ENCODE data around the gene DCST1. TPM values are rescaled to one million over a fixed set of nuclear protein-coding genes. Genes with fewer than 3 reads are reported as not detected.
"Not testable (repeated sequence)": the region's sequence is repeated elsewhere in the genome, so short reads cannot be mapped to it uniquely, and the experiment has no call there.

Gene DCST1
- not detected for total RNA-seq

- Mint-ChIP-seq H3K4me1 (ENCODE audit: low read depth) (no peaks in the 10 kb centered on the region), H3K4me3 (no peak within 1 kb of the TSS), H3K9me3 (no peaks in the 10 kb centered on the region), H3K27me3 (ENCODE audit: low read depth) (peaks cover 2% of the 10 kb centered on the region), H3K36me3 (ENCODE audit: insufficient read depth) (no peaks in the 10 kb centered on the region)
- ATAC-seq (no peak), DNase-seq (no peak)
Observed at GRCh38 chr1:155033524-155033923, at the start of gene DCST1, which contains the start of gene DCST2. Gene DCST1, plus strand, starts transcription at chr1:155033824. Its CDS starts 213 bp downstream, at chr1:155034037. Gene DCST2, minus strand, starts transcription at chr1:155033781. Its CDS starts 80 bp downstream, at chr1:155033701.

- Mint-ChIP-seq H3K36me3 (ENCODE audit: insufficient read depth) (peaks cover 19% of the 10 kb centered on the region), H3K4me1 (ENCODE audit: low read depth) (peaks cover 20% of the 10 kb centered on the region)
- H3K27me3 Mint-ChIP-seq (ENCODE audit: low read depth); ATAC-seq; H3K9me3 Mint-ChIP-seq; H3K4me3 Mint-ChIP-seq; DNase-seq: not testable (repeated sequence)
Observed at GRCh38 chr1:154986736-154987135, 46.9 kb upstream of the DCST1 start.

- ATAC-seq (no peak), DNase-seq (no peak)
- peaks cover 19% of the 10 kb centered on the region for H3K36me3 Mint-ChIP-seq (ENCODE audit: insufficient read depth)
- H3K4me3 Mint-ChIP-seq: no peak overlapping the region
- peaks cover 20% of the 10 kb centered on the region for H3K4me1 Mint-ChIP-seq (ENCODE audit: low read depth)
- no peaks in the 10 kb centered on the region for H3K27me3 Mint-ChIP-seq (ENCODE audit: low read depth)
- H3K9me3 Mint-ChIP-seq: no peaks in the 10 kb centered on the region
Observed at GRCh38 chr1:154987326-154987725, 46.3 kb upstream of the DCST1 start.

GRCh38 chr1:154988058-154988954 is 45.3 kb upstream of the DCST1 start:
- Mint-ChIP-seq H3K4me1 (ENCODE audit: low read depth) (peaks cover 20% of the 10 kb centered on the region), H3K27me3 (ENCODE audit: low read depth) (no peaks in the 10 kb centered on the region), H3K4me3 (no peak overlapping the region), H3K36me3 (ENCODE audit: insufficient read depth) (peaks cover 21% of the 10 kb centered on the region), H3K9me3 (no peaks in the 10 kb centered on the region)
- DNase-seq: no peak
- no peak for ATAC-seq

- Mint-ChIP-seq H3K4me3 (no peak overlapping the region), H3K9me3 (no peaks in the 10 kb centered on the region), H3K27me3 (ENCODE audit: low read depth) (no peaks in the 10 kb centered on the region), H3K36me3 (ENCODE audit: insufficient read depth) (peaks cover 21% of the 10 kb centered on the region), H3K4me1 (ENCODE audit: low read depth) (peaks cover 15% of the 10 kb centered on the region)
- DNase-seq: no peak
- no peak for ATAC-seq
Observed at GRCh38 chr1:154989195-154989860, 44.3 kb upstream of the DCST1 start.

- H3K27me3 Mint-ChIP-seq (ENCODE audit: low read depth): no peaks in the 10 kb centered on the region
- no peaks in the 10 kb centered on the region for H3K9me3 Mint-ChIP-seq
- DNase-seq (no peak), ATAC-seq (no peak)
- no peak overlapping the region for H3K4me3 Mint-ChIP-seq
- peaks cover 21% of the 10 kb centered on the region for H3K36me3 Mint-ChIP-seq (ENCODE audit: insufficient read depth)
- H3K4me1 Mint-ChIP-seq (ENCODE audit: low read depth): peaks cover 12% of the 10 kb centered on the region
Observed at GRCh38 chr1:154990276-154990675, 43.3 kb upstream of the DCST1 start.

GRCh38 chr1:154992721-154993571 is 40.7 kb upstream of the DCST1 start:
- Mint-ChIP-seq H3K4me3 (no peak overlapping the region), H3K36me3 (ENCODE audit: insufficient read depth) (peaks cover 20% of the 10 kb centered on the region), H3K4me1 (ENCODE audit: low read depth) (peaks cover 23% of the 10 kb centered on the region), H3K9me3 (no peaks in the 10 kb centered on the region), H3K27me3 (ENCODE audit: low read depth) (no peaks in the 10 kb centered on the region)
- DNase-seq (no peak), ATAC-seq (no peak)

GRCh38 chr1:154993572-154994268 is 39.9 kb upstream of the DCST1 start, which contains the start of gene LENEP:
Gene LENEP, plus strand, starts transcription at chr1:154993586. Its CDS starts 22 bp downstream, at chr1:154993608.
- no peaks in the 10 kb centered on the region for H3K27me3 Mint-ChIP-seq (ENCODE audit: low read depth)
- no peaks in the 10 kb centered on the region for H3K9me3 Mint-ChIP-seq
- no peak for ATAC-seq
- DNase-seq: no peak
- H3K4me3 Mint-ChIP-seq: no peak within 1 kb of the TSS
- peaks cover 24% of the 10 kb centered on the region for H3K4me1 Mint-ChIP-seq (ENCODE audit: low read depth)
- H3K36me3 Mint-ChIP-seq (ENCODE audit: insufficient read depth): peaks cover 12% of the 10 kb centered on the region

- no peak for DNase-seq
- Mint-ChIP-seq H3K36me3 (ENCODE audit: insufficient read depth) (peaks cover 8% of the 10 kb centered on the region), H3K9me3 (no peaks in the 10 kb centered on the region), H3K4me1 (ENCODE audit: low read depth) (peaks cover 25% of the 10 kb centered on the region), H3K4me3 (no peak overlapping the region), H3K27me3 (ENCODE audit: low read depth) (no peaks in the 10 kb centered on the region)
- no peak for ATAC-seq
Observed at GRCh38 chr1:154994269-154994587, 39.4 kb upstream of the DCST1 start.

GRCh38 chr1:154994591-154994990 is 39.0 kb upstream of the DCST1 start:
- DNase-seq: no peak
- H3K27me3 Mint-ChIP-seq (ENCODE audit: low read depth): no peaks in the 10 kb centered on the region

GRCh38 chr1:154995301-154995983 is 38.2 kb upstream of the DCST1 start:
- not testable (repeated sequence) for H3K36me3 Mint-ChIP-seq (ENCODE audit: insufficient read depth); H3K9me3 Mint-ChIP-seq; H3K4me3 Mint-ChIP-seq

More at GRCh38 chr1:154994591-154994990, 39.0 kb upstream of the DCST1 start:
- H3K4me1 Mint-ChIP-seq (ENCODE audit: low read depth): peaks cover 22% of the 10 kb centered on the region
- H3K9me3 Mint-ChIP-seq: no peaks in the 10 kb centered on the region
- peaks cover 5% of the 10 kb centered on the region for H3K36me3 Mint-ChIP-seq (ENCODE audit: insufficient read depth)
- H3K4me3 Mint-ChIP-seq: no peak overlapping the region
- no peak for ATAC-seq

GRCh38 chr1:154996966-154997701 is 36.5 kb upstream of the DCST1 start:
- Mint-ChIP-seq H3K4me1 (ENCODE audit: low read depth) (peaks cover 27% of the 10 kb centered on the region), H3K4me3 (no peak overlapping the region)

More at GRCh38 chr1:154995301-154995983, 38.2 kb upstream of the DCST1 start:
- ATAC-seq; DNase-seq; H3K27me3 Mint-ChIP-seq (ENCODE audit: low read depth): not testable (repeated sequence)
- peaks cover 27% of the 10 kb centered on the region for H3K4me1 Mint-ChIP-seq (ENCODE audit: low read depth)

More at GRCh38 chr1:154996966-154997701, 36.5 kb upstream of the DCST1 start:
- DNase-seq: no peak
- H3K36me3 Mint-ChIP-seq (ENCODE audit: insufficient read depth): peaks cover 2% of the 10 kb centered on the region
- ATAC-seq: no peak
- H3K9me3 Mint-ChIP-seq: no peaks in the 10 kb centered on the region
- H3K27me3 Mint-ChIP-seq (ENCODE audit: low read depth): no peaks in the 10 kb centered on the region
